A375 (cell line): ENCODE results near the gene NPHS2. TPM values are rescaled to one million over a fixed set of nuclear protein-coding genes. Genes with fewer than 3 reads are reported as not detected.

ENCODE experiments used
- small RNA-seq: library from RNA; depleted of rRNA; stranded (forward); fragments of <200 nt; gene quantifications from one replicate; pipeline ENCODE3, GENCODE V24; 2014
- total RNA-seq: library from RNA; depleted of rRNA; stranded (reverse); fragments of >200 nt; shearing (Covaris generic); gene quantifications from 2 replicates; pipeline ENCODE4 v1.2.3, GENCODE V29; 2014; rRNA removed

NPHS2 gene
- 0.19 TPM in 1 of 2 replicates, not detected in the other for total RNA-seq

GRCh38 chr1:179575497-179576314, at the start of gene NPHS2:
NPHS2 (minus strand) TSS chr1:179575948; CDS start chr1:179575864, 84 bp downstream.

GRCh38 chr1:179591592-179592580, 16.1 kb upstream of the NPHS2 start, which contains the start of gene TDRD5:
TDRD5 (plus strand) TSS chr1:179591832; CDS start chr1:179592616, 784 bp downstream.

Small RNAs within 50 kb of the gene (small RNA-seq; reads per million reads assigned to genes)
- gene RNU5F-2P, result 0.25 reads per million

Other genes starting within 250 kb of the NPHS2 start
- 0.82 TPM in 1 of 2 replicates, not detected in the other for gene AXDND1, start 210.0 kb downstream of the NPHS2 start, total RNA-seq
- gene TDRD5, start 15.9 kb upstream of the NPHS2 start, total RNA-seq, result 0.04 and 0.40 TPM in 2 replicates
- gene FAM163A, start 167.3 kb upstream of the NPHS2 start, total RNA-seq, result 0.08 TPM in 1 of 2 replicates, not detected in the other